K562 (cell line): ENCODE results near the gene EEF2K. TPM values are rescaled to one million over a fixed set of nuclear protein-coding genes. Genes with fewer than 3 reads are reported as not detected.

Experiments used
- ATAC-seq: fragments of 200-7000 bp; cut with Tn5 transposase; 3 replicates; pipeline ENCODE4 v1.9.1; 2020; ENCODE audit warnings: moderate library complexity
- BruUV-seq: library from RNA; stranded (reverse); fragments of 400-500 nt; replicated peaks from 2 replicates; lab custom pipeline; 2021; lab: Mats Ljungman, UMichigan
- CTCF ChIA-PET: fragments of 300-600 bp; formaldehyde crosslinking; extraction: SDS; loops from one replicate; lab custom pipeline; 2021; ENCODE audit warnings: low intra/inter-chr PET ratio; lab: Yijun Ruan, JAX
- POLR2A ChIA-PET: fragments of 300-600, 350-650 bp; sonication (Branson Sonifier 250); formaldehyde crosslinking; extraction: SDS; loops from one replicate; lab custom pipeline; 2021; ENCODE audit warnings: antibody characterized with exemption, inconsistent platforms; lab: Yijun Ruan, JAX
- DNase-seq, 4 experiments: peaks; one replicate each; pipeline versions ENCODE4 v3.0.0 to v3.0.0-alpha.2; 2011 to 2018; ENCODE audit warnings: low spot score in 3 of 4, mixed read lengths in 3 of 4; ENCODE audit errors: extremely low read depth in 1 of 4
- FAIRE-seq: peaks from 2 replicates; lab custom pipeline; 2011; peaks lifted over from hg19 to GRCh38; lab: Jason Lieb, UNC
- H2AFZ ChIP-seq: 2 replicates; pipeline ENCODE4 v1.6.0; 2011; ENCODE audit warnings: low read depth, low read length, control low read depth, inconsistent platforms
- H3K27ac ChIP-seq: fragments of 200-600 bp; 3 replicates; pipeline ENCODE4 v1.8.0; 2011; ENCODE audit warnings: low read depth, mild to moderate bottlenecking, control low read depth, inconsistent platforms, low read length, moderate library complexity, mixed read lengths; ENCODE audit errors: extremely low read depth
- H3K27me3 ChIP-seq, 2 experiments: fragments of 300-600 bp in 1 of 2; 2 replicates in 1 of 2; 3 replicates in 1 of 2; pipeline versions ENCODE4 v1.6.0 to v1.8.0; 2011; ENCODE audit warnings: inconsistent platforms in 2 of 2, low read length in 2 of 2, mild to moderate bottlenecking in 1 of 2, mixed read lengths in 1 of 2, moderate library complexity in 1 of 2; ENCODE audit not compliant: control insufficient read depth in 2 of 2, insufficient read depth in 2 of 2
- H3K36me3 ChIP-seq: fragments of 300-600 bp; 3 replicates; pipeline ENCODE4 v1.8.0; 2011; ENCODE audit warnings: mild to moderate bottlenecking, low read length, inconsistent platforms; ENCODE audit not compliant: control insufficient read depth, insufficient read depth
- H3K4me1 ChIP-seq, 2 experiments: fragments of 200-600 bp in 1 of 2; replicated peaks in 1 of 2; 2 replicates in 1 of 2; 3 replicates in 1 of 2; pipeline versions ENCODE4 v1.5.1 to v1.8.0; 2011; ENCODE audit warnings: inconsistent platforms in 2 of 2, low read length in 2 of 2, mild to moderate bottlenecking in 1 of 2, mixed read lengths in 1 of 2, moderate library complexity in 1 of 2; ENCODE audit not compliant: control insufficient read depth in 2 of 2, insufficient read depth in 2 of 2
- H3K4me2 ChIP-seq: 2 replicates; pipeline ENCODE4 v1.6.1; 2011; ENCODE audit warnings: low read length, control low read depth, inconsistent platforms, mixed read lengths; ENCODE audit not compliant: insufficient read depth
- H3K4me3 ChIP-seq: fragments of 200-600 bp; sonication (generic), shearing (Covaris generic); 2 replicates; pipeline ENCODE4 v1.5.1; 2016; ENCODE audit warnings: control low read depth, inconsistent platforms
- H3K79me2 ChIP-seq: fragments of 200-600 bp; 3 replicates; pipeline ENCODE4 v1.8.0; 2011; ENCODE audit warnings: low read length, inconsistent platforms; ENCODE audit not compliant: control insufficient read depth, insufficient read depth
- H3K9ac ChIP-seq, 2 experiments: 2 replicates each; pipeline versions ENCODE4 v1.6.0 to v1.6.1; 2011; ENCODE audit warnings: low read depth in 2 of 2, low read length in 2 of 2, control low read depth in 1 of 2, inconsistent platforms in 1 of 2, mild to moderate bottlenecking in 1 of 2, mixed read lengths in 1 of 2; ENCODE audit not compliant: insufficient read depth in 1 of 2
- H3K9me1 ChIP-seq: one replicate; pipeline ENCODE4 v1.6.0; 2011; ENCODE audit warnings: inconsistent platforms, mild to moderate bottlenecking, low read length, moderate library complexity; ENCODE audit not compliant: control insufficient read depth, insufficient read depth
- H3K9me3 ChIP-seq: replicated peaks from 2 replicates; pipeline ENCODE4 v1.5.1; 2011; ENCODE audit warnings: low read depth, low read length, inconsistent platforms; ENCODE audit not compliant: control insufficient read depth, insufficient read depth
- H4K20me1 ChIP-seq: replicated peaks from 2 replicates; pipeline ENCODE4 v1.6.1; 2011; ENCODE audit warnings: low read length, inconsistent platforms, mixed read lengths; ENCODE audit not compliant: control insufficient read depth, insufficient read depth
- FUS ChIP-seq: fragments of 200-400 bp; formaldehyde crosslinking; optimal IDR thresholded peaks from 2 replicates; pipeline ENCODE3; 2017; ENCODE audit warnings: low read depth, low read length
- MYNN ChIP-seq, 2 experiments: sonication (generic); formaldehyde crosslinking in 1 of 2; IDR thresholded peaks; 2 replicates each; pipeline versions ENCODE4 v1.5.0 to v1.6.1; 2016 to 2020; ENCODE audit warnings: antibody characterized with exemption in 1 of 2, missing genetic modification reagents in 1 of 2
- RAD21 ChIP-seq, 2 experiments: fragments of 250-450 bp in 1 of 2; fragments of 450-650 bp in 1 of 2; sonication (Bioruptor Pico) in 1 of 2; formaldehyde crosslinking in 1 of 2; IDR thresholded peaks in 1 of 2; conservative IDR thresholded peaks in 1 of 2; 2 replicates each; pipeline versions ENCODE4 v1.4.0 to v1.8.0; 2020 to 2022; ENCODE audit warnings: mild to moderate bottlenecking in 2 of 2, moderate library complexity in 1 of 2
- RBFOX2 ChIP-seq: fragments of 200-400 bp; formaldehyde crosslinking; IDR thresholded peaks from 2 replicates; pipeline ENCODE4 v1.6.1; 2017; ENCODE audit warnings: low read depth, mild to moderate bottlenecking, low read length, moderate library complexity
- SP2 ChIP-seq: IDR thresholded peaks from 2 replicates; pipeline ENCODE4 v1.6.1; 2011; ENCODE audit warnings: mild to moderate bottlenecking, low read depth, low read length, moderate library complexity; ENCODE audit not compliant: poor library complexity, severe bottlenecking; ENCODE audit errors: extremely low read depth
- ZC3H8 ChIP-seq: fragments of 450-650 bp; IDR thresholded peaks from 2 replicates; pipeline ENCODE4 v1.6.1; 2017
- WGBS: fragments of 100-300 bp; shearing (Covaris generic); methylation state at CpG from one replicate; pipeline ENCODE4 v1.1.6; 2016; ENCODE audit warnings: low coverage, mixed read lengths; ENCODE audit not compliant: insufficient coverage; ENCODE audit errors: missing lambda C conversion rate; 5-methylcytosine and 5-hydroxymethylcytosine counted together
- in situ Hi-C: fragments of 300-500 bp; cut with MboI; formaldehyde crosslinking; loops from 4 replicates; pipeline ENCODE4 v1.15.0; 2018; ENCODE audit warnings: inconsistent platforms, mixed read lengths
- intact Hi-C: fragments of 100-400 bp; cut with micrococcal nuclease; formaldehyde crosslinking; loops from 2 replicates; pipeline ENCODE4 v1.14.2; 2022
- polyA plus RNA-seq, 8 experiments: library from polyadenylated mRNA; depleted of rRNA in 4 of 8; stranded (reverse) in 5 of 8; unstranded in 3 of 8; fragments of >200 nt; fragmentation: Nextera tagmentation in 2 of 8; fragmentation: Illumina TruSeq in 1 of 8; extraction: Ambion mirVana in 2 of 8; extraction: Trizol in 1 of 8; gene quantifications; 2 replicates each; pipeline versions ENCODE4 v1.2.1 to v1.2.3, GENCODE V29; 2011 to 2014; ENCODE audit warnings: inconsistent platforms in 1 of 8, missing spikeins in 1 of 8
- total RNA-seq, 7 experiments: library from RNA; depleted of rRNA in 6 of 7; stranded (reverse); fragments of >200 nt in 6 of 7; fragmentation: Illumina TruSeq in 2 of 7; extraction: Trizol in 2 of 7; gene quantifications; 2 replicates each; pipeline versions ENCODE4 v1.2.1 to v1.2.3, GENCODE V29; 2011 to 2021; ENCODE audit warnings: low replicate concordance in 1 of 7
- TF ChIP-seq, protein P1 (sequence below), 3 experiments: IDR thresholded peaks in 2 of 3; conservative IDR thresholded peaks in 1 of 3; 2 replicates each; pipeline ENCODE4 v1.5.1; 2011 to 2012; ENCODE audit warnings: low read length in 3 of 3, mild to moderate bottlenecking in 3 of 3, control low read depth in 2 of 3, improper control_type of control experiment in 1 of 3, inconsistent platforms in 1 of 3, low read depth in 1 of 3, mixed read lengths in 1 of 3, moderate library complexity in 1 of 3; ENCODE audit not compliant: insufficient read depth in 2 of 3
- TF ChIP-seq, protein P2 (sequence below): fragments of 450-650 bp; IDR thresholded peaks from 2 replicates; pipeline ENCODE4 v1.6.1; 2018; ENCODE audit not compliant: partially characterized antibody
- TF ChIP-seq, protein P3 (sequence below): fragments of 450-650 bp; IDR thresholded peaks from 2 replicates; pipeline ENCODE4 v1.6.1; 2016; ENCODE audit warnings: missing biosample characterization, missing genetic modification characterization

EEF2K gene
- total and polyA plus RNA-seq, 9 of the 15 experiments (the other 6 are each of a cell fraction or from before 2014, with no cell fraction given) = 3.0 to 35.2 (median 12.2) TPM

DNA sequence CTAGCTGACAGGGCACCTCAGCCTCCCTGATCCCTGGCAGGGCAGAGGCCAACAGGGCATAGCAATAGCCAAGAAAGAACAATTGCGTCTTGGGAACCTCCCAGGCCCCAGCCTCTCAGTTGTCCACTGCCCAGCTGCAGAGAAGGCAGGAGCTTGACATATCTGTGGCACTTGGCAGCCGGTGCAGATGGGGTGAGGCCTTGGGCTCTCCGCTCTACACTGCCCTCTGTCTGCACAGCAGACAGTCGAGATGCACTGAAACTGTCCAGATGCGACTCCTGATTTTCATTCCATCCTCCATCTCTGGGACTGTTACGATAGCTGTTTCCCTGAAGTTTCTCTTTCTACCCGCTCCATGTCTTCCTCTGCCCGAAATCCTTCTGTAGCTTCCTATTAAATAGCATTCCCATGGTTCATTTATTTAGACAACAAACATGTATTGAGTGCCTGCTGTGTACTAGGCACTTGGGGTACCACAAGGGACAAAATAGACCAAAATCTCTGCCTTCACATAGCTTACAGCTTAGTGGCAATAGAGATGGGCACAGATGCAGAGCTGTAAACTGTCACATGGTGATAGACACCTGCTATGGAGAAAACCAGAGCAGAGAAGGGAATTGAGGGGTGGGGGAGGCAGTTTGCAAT is 94.5 kb downstream of the EEF2K start:
- BruUV-seq = no TSS peak
- peak overlapping the region in 1 of 2 experiments; percentile 3; a peak in 1 of 4 replicates for H3K9ac ChIP-seq
- no peaks in the 10 kb centered on the region for H3K27me3 ChIP-seq
- ChIA-PET CTCF (interaction anchor here (1.2 kb wide), 1 partner anchor 104 kb away, joined by 3 read pairs; no protein-coding TSS in a partner anchor), POLR2A (interaction anchor here (0.6 to 3.0 kb wide), 4 partner anchors 13 to 347 kb away, joined by 3 to 10 read pairs (median 4); partner anchors contain the start of gene UQCRC2)
- H3K79me2 ChIP-seq = peaks cover 74% of the 10 kb centered on the region
- in situ Hi-C loops (no loop called here), intact Hi-C loops (no loop called here)
- H4K20me1 ChIP-seq = peaks cover 45% of the 10 kb centered on the region
- no peak for FAIRE-seq
- DNase-seq = peak; percentile 17 to 50 (median 32)
- no peak for ATAC-seq
- 73% methylated on average over 8 of the region's 8 CpGs for WGBS
- H3K9me3 ChIP-seq = no peaks in the 10 kb centered on the region
- no peak overlapping the region for H3K4me3 ChIP-seq
- no peak overlapping the region for H3K27ac ChIP-seq
- H3K4me1 ChIP-seq = peaks cover 10 to 15% of the 10 kb centered on the region in 2 experiments; a peak in 4 of 5 replicates
- peaks cover 4% of the 10 kb centered on the region for H3K9me1 ChIP-seq
- no peak overlapping the region for H3K4me2 ChIP-seq
- no peak overlapping the region for H2AFZ ChIP-seq
- peaks cover 66% of the 10 kb centered on the region for H3K36me3 ChIP-seq
- TF ChIP-seq, protein P1, sequence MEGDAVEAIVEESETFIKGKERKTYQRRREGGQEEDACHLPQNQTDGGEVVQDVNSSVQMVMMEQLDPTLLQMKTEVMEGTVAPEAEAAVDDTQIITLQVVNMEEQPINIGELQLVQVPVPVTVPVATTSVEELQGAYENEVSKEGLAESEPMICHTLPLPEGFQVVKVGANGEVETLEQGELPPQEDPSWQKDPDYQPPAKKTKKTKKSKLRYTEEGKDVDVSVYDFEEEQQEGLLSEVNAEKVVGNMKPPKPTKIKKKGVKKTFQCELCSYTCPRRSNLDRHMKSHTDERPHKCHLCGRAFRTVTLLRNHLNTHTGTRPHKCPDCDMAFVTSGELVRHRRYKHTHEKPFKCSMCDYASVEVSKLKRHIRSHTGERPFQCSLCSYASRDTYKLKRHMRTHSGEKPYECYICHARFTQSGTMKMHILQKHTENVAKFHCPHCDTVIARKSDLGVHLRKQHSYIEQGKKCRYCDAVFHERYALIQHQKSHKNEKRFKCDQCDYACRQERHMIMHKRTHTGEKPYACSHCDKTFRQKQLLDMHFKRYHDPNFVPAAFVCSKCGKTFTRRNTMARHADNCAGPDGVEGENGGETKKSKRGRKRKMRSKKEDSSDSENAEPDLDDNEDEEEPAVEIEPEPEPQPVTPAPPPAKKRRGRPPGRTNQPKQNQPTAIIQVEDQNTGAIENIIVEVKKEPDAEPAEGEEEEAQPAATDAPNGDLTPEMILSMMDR (IDR thresholded peaks at IDR 0.05 in 2 of 3, conservative IDR thresholded peaks at IDR 0.05 in 1 of 3; ENCODE audit: insufficient read depth in 2 of 3, low read depth in 1 of 3, low read length in 3 of 3) = peak; percentile 49 to 71 (median 59)
- TF ChIP-seq, protein P2, sequence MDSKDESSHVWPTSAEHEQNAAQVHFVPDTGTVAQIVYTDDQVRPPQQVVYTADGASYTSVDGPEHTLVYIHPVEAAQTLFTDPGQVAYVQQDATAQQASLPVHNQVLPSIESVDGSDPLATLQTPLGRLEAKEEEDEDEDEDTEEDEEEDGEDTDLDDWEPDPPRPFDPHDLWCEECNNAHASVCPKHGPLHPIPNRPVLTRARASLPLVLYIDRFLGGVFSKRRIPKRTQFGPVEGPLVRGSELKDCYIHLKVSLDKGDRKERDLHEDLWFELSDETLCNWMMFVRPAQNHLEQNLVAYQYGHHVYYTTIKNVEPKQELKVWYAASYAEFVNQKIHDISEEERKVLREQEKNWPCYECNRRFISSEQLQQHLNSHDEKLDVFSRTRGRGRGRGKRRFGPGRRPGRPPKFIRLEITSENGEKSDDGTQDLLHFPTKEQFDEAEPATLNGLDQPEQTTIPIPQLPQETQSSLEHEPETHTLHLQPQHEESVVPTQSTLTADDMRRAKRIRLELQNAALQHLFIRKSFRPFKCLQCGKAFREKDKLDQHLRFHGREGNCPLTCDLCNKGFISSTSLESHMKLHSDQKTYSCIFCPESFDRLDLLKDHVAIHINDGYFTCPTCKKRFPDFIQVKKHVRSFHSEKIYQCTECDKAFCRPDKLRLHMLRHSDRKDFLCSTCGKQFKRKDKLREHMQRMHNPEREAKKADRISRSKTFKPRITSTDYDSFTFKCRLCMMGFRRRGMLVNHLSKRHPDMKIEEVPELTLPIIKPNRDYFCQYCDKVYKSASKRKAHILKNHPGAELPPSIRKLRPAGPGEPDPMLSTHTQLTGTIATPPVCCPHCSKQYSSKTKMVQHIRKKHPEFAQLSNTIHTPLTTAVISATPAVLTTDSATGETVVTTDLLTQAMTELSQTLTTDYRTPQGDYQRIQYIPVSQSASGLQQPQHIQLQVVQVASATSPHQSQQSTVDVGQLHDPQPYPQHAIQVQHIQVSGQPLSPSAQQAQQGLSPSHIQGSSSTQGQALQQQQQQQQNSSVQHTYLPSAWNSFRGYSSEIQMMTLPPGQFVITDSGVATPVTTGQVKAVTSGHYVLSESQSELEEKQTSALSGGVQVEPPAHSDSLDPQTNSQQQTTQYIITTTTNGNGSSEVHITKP = no peak
- TF ChIP-seq RBFOX2 (peak; percentile 25; the same call in 1 of the 2 replicates), SP2 (no peak), RAD21 (CRISPR knock-in tag; conservative IDR thresholded peaks at IDR 0.05 in 1 of 2, IDR thresholded peaks at IDR 0.05 in 1 of 2) (peak in 1 of 2 experiments; percentile 50; a peak in 2 of 4 replicates), ZC3H8 (no peak), FUS (no peak), MYNN (IDR thresholded peaks at IDR 0.05) (no peak), MYNN (CRISPR knock-in tag; IDR thresholded peaks at IDR 0.05) (no peak)
- TF ChIP-seq, protein P3, sequence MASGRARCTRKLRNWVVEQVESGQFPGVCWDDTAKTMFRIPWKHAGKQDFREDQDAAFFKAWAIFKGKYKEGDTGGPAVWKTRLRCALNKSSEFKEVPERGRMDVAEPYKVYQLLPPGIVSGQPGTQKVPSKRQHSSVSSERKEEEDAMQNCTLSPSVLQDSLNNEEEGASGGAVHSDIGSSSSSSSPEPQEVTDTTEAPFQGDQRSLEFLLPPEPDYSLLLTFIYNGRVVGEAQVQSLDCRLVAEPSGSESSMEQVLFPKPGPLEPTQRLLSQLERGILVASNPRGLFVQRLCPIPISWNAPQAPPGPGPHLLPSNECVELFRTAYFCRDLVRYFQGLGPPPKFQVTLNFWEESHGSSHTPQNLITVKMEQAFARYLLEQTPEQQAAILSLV (tag) = no peak
